Liver (tissue), 9 donors: ENCODE data around the gene RPE65. TPM values are rescaled to one million over a fixed set of nuclear protein-coding genes. Genes with fewer than 3 reads are reported as not detected.

Source experiments
- DNase-seq: peaks from one replicate; pipeline ENCODE4 v3.0.0-alpha.2; 2017; ENCODE audit warnings: low spot score
- H3K27ac ChIP-seq, 2 donors: one replicate each; pipeline ENCODE4 v1.7.0; 2013; ENCODE audit warnings: inconsistent platforms in 2 of 2, low read length in 2 of 2, control low read depth in 1 of 2, low read depth in 1 of 2, mild to moderate bottlenecking in 1 of 2
- H3K27me3 ChIP-seq, 4 donors: one replicate each; pipeline versions ENCODE4 v1.6.1 to v1.7.0; 2013; ENCODE audit warnings: low read length in 3 of 4, inconsistent platforms in 1 of 4, mild to moderate bottlenecking in 1 of 4, moderate library complexity in 1 of 4; ENCODE audit not compliant: control insufficient read depth in 4 of 4, insufficient read depth in 4 of 4
- H3K36me3 ChIP-seq, 4 donors: one replicate each; pipeline versions ENCODE4 v1.6.1 to v1.7.0; 2013; ENCODE audit warnings: low read length in 3 of 4, mild to moderate bottlenecking in 3 of 4, low read depth in 1 of 4, moderate library complexity in 1 of 4; ENCODE audit not compliant: control insufficient read depth in 4 of 4, insufficient read depth in 3 of 4
- H3K4me1 ChIP-seq, 4 donors: one replicate each; pipeline versions ENCODE4 v1.6.1 to v1.7.0; 2013; ENCODE audit warnings: low read length in 3 of 4, mild to moderate bottlenecking in 3 of 4, moderate library complexity in 1 of 4; ENCODE audit not compliant: control insufficient read depth in 4 of 4, insufficient read depth in 4 of 4
- H3K4me3 ChIP-seq, 3 donors: one replicate each; pipeline versions ENCODE4 v1.6.1 to v1.7.0; 2013; ENCODE audit warnings: low read length in 3 of 3, control low read depth in 1 of 3, low read depth in 1 of 3, mild to moderate bottlenecking in 1 of 3
- H3K9ac ChIP-seq, 2 donors: one replicate each; pipeline ENCODE4 v1.7.0; 2013; ENCODE audit warnings: low read length in 2 of 2, mild to moderate bottlenecking in 2 of 2, moderate library complexity in 2 of 2, control low read depth in 1 of 2, low read depth in 1 of 2
- H3K9me3 ChIP-seq, 4 donors: one replicate each; pipeline versions ENCODE4 v1.6.1 to v1.7.0; 2013; ENCODE audit warnings: low read length in 3 of 4; ENCODE audit not compliant: control insufficient read depth in 4 of 4
- CTCF ChIP-seq: fragments of 150-350 bp; IDR thresholded peaks from 2 replicates; pipeline ENCODE4 v1.5.1; 2017; ENCODE audit warnings: improper control_type of control experiment, low read depth, low read length; ENCODE audit not compliant: missing input control
- EGR1 ChIP-seq, 2 donors: IDR thresholded peaks; 2 replicates each; pipeline ENCODE4 v1.6.1; 2016 to 2018; ENCODE audit warnings: antibody characterized with exemption in 2 of 2, low read depth in 2 of 2
- FOXA1 ChIP-seq: IDR thresholded peaks from 2 replicates; pipeline ENCODE4 v1.6.1; 2016; ENCODE audit warnings: antibody characterized with exemption
- FOXA2 ChIP-seq: IDR thresholded peaks from 2 replicates; pipeline ENCODE4 v1.6.1; 2016; ENCODE audit warnings: antibody characterized with exemption
- GABPA ChIP-seq, 2 donors: IDR thresholded peaks in 1 of 2; conservative IDR thresholded peaks in 1 of 2; 2 replicates each; pipeline ENCODE4 v1.6.1; 2016; ENCODE audit warnings: antibody characterized with exemption in 2 of 2, mild to moderate bottlenecking in 1 of 2, moderate library complexity in 1 of 2
- HNF4A ChIP-seq, 2 donors: conservative IDR thresholded peaks; 2 replicates each; pipeline ENCODE4 v1.6.1; 2016; ENCODE audit warnings: antibody characterized with exemption in 2 of 2, mild to moderate bottlenecking in 2 of 2
- HNF4G ChIP-seq: IDR thresholded peaks from 2 replicates; pipeline ENCODE4 v1.6.1; 2016; ENCODE audit warnings: antibody characterized with exemption
- JUND ChIP-seq, 2 donors: IDR thresholded peaks; 2 replicates each; pipeline ENCODE4 v1.6.1; 2016; ENCODE audit warnings: antibody characterized with exemption in 2 of 2
- MAX ChIP-seq: IDR thresholded peaks from 2 replicates; pipeline ENCODE4 v1.6.1; 2016; ENCODE audit warnings: antibody characterized with exemption
- NR2F2 ChIP-seq: IDR thresholded peaks from 2 replicates; pipeline ENCODE4 v1.6.1; 2016; ENCODE audit warnings: antibody characterized with exemption
- RAD21 ChIP-seq, 2 donors: IDR thresholded peaks; 2 replicates each; pipeline ENCODE4 v1.6.1; 2016; ENCODE audit warnings: antibody characterized with exemption in 2 of 2, mild to moderate bottlenecking in 2 of 2
- REST ChIP-seq: IDR thresholded peaks from 2 replicates; pipeline ENCODE4 v1.6.1; 2016; ENCODE audit warnings: antibody characterized with exemption, mild to moderate bottlenecking
- RXRA ChIP-seq, 2 donors: IDR thresholded peaks; 2 replicates each; pipeline ENCODE4 v1.6.1; 2017 to 2018; ENCODE audit warnings: antibody characterized with exemption in 2 of 2, mild to moderate bottlenecking in 1 of 2
- SP1 ChIP-seq: IDR thresholded peaks from 2 replicates; pipeline ENCODE4 v1.6.1; 2018; ENCODE audit warnings: antibody characterized with exemption, mild to moderate bottlenecking
- TAF1 ChIP-seq: conservative IDR thresholded peaks from 2 replicates; pipeline ENCODE4 v1.6.1; 2016; ENCODE audit warnings: antibody characterized with exemption, mild to moderate bottlenecking
- YY1 ChIP-seq: IDR thresholded peaks from 2 replicates; pipeline ENCODE4 v1.6.1; 2016; ENCODE audit warnings: antibody characterized with exemption, mild to moderate bottlenecking
- WGBS: extraction: QIAGEN DNeasy Blood & Tissue Kit; methylation state at CpG from one replicate; pipeline ENCODE4 v1.1.7; 2013; 5-methylcytosine and 5-hydroxymethylcytosine counted together
- polyA plus RNA-seq, 2 donors: library from polyadenylated mRNA; stranded (reverse) in 1 of 2; unstranded in 1 of 2; fragments of 200-250 nt in 1 of 2; fragments of >200 nt in 1 of 2; fragmentation: Nextera tagmentation in 1 of 2; extraction: Ambion mirVana in 1 of 2; gene quantifications; one replicate each; pipeline versions ENCODE4 v1.2.1 to v1.2.3, GENCODE V29; 2013 to 2015
- total RNA-seq, 2 donors: library from RNA; depleted of rRNA; stranded (reverse); fragments of >200 nt; gene quantifications; one replicate each; pipeline ENCODE4 v1.2.3, GENCODE V29; 2014
- TF ChIP-seq, protein P1 (sequence below): IDR thresholded peaks from 2 replicates; pipeline ENCODE4 v1.6.1; 2016; ENCODE audit warnings: antibody characterized with exemption
- TF ChIP-seq, protein P2 (sequence below): IDR thresholded peaks from 2 replicates; pipeline ENCODE4 v1.6.1; 2016; ENCODE audit warnings: antibody characterized with exemption
- donor health status: healthy.
- donor health status: healthy.
- donor health status: healthy.
- donor health status: healthy.
- donor health status: healthy.

RPE65 gene
- total and polyA plus RNA-seq, 4 donors, result not detected

DNA sequence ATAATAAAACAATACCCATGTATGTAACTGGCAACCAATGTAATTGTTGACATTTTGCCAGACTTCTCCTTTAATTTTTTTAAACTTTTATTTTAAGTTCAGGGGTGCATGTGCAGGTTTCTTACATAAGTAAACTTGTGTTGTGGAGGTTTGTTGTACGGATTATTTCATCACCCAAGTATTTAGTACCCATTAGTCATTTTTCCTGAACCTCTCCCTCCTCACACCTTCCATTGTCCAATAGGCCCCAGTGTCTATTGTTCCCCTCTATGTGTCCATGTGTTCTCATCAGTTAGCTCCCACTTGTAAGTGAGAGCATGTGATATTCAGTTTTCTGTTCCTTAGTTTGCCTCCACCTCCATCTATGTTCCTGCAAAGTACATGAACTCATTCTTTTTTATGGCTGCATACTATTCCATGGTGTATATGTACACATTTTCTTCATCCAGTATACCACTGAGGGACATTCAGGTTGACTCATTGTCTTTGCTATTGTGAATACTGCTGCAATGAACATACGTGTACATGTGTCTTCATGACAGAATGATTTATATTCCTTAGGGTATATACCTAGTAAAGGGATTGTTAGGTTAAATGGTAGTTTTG is 40.4 kb upstream of the RPE65 start:
- Histone ChIP-seq H3K36me3 (no peaks in the 10 kb centered on the region), H3K4me1 (no peaks in the 10 kb centered on the region), H3K9me3 (no peaks in the 10 kb centered on the region), H3K9ac (no peak overlapping the region), H3K27me3 (no peaks in the 10 kb centered on the region), H3K27ac (no peak overlapping the region), H3K4me3 (no peak overlapping the region)
- DNase-seq, result no peak
- TF ChIP-seq, protein P1, sequence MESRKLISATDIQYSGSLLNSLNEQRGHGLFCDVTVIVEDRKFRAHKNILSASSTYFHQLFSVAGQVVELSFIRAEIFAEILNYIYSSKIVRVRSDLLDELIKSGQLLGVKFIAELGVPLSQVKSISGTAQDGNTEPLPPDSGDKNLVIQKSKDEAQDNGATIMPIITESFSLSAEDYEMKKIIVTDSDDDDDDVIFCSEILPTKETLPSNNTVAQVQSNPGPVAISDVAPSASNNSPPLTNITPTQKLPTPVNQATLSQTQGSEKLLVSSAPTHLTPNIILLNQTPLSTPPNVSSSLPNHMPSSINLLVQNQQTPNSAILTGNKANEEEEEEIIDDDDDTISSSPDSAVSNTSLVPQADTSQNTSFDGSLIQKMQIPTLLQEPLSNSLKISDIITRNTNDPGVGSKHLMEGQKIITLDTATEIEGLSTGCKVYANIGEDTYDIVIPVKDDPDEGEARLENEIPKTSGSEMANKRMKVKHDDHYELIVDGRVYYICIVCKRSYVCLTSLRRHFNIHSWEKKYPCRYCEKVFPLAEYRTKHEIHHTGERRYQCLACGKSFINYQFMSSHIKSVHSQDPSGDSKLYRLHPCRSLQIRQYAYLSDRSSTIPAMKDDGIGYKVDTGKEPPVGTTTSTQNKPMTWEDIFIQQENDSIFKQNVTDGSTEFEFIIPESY, result no peak
- TF ChIP-seq MAX, result no peak
- TF ChIP-seq RXRA (IDR thresholded peaks at IDR 0.05), result no peak
- TF ChIP-seq JUND (IDR thresholded peaks at IDR 0.05), result no peak
- TF ChIP-seq HNF4A (conservative IDR thresholded peaks at IDR 0.05), result no peak
- no peak for TF ChIP-seq FOXA1
- no peak for TF ChIP-seq HNF4G
- TF ChIP-seq REST, result no peak
- no peak for TF ChIP-seq GABPA (IDR thresholded peaks at IDR 0.05 in 1 of 2, conservative IDR thresholded peaks at IDR 0.05 in 1 of 2)
- TF ChIP-seq, protein P2, sequence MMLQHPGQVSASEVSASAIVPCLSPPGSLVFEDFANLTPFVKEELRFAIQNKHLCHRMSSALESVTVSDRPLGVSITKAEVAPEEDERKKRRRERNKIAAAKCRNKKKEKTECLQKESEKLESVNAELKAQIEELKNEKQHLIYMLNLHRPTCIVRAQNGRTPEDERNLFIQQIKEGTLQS, result no peak
- no peak for TF ChIP-seq CTCF
- no peak for TF ChIP-seq SP1
- no peak for TF ChIP-seq YY1
- TF ChIP-seq RAD21 (IDR thresholded peaks at IDR 0.05), result no peak
- TF ChIP-seq NR2F2, result no peak
- no peak for TF ChIP-seq EGR1 (IDR thresholded peaks at IDR 0.05; ENCODE audit: low read depth in 2 of 2)
- TF ChIP-seq TAF1, result no peak
- TF ChIP-seq FOXA2, result no peak
- WGBS, result 90% methylated on average over 2 of the region's 2 CpGs
